CD4-positive, alpha-beta T cell (primary cell): ENCODE results near the gene DCP2. TPM values are rescaled to one million over a fixed set of nuclear protein-coding genes. Genes with fewer than 3 reads are reported as not detected.
A peak's percentile ranks its signal among the peaks of the same experiment; 100 is the strongest.

Source experiments
- ATAC-seq: fragments of 200-7000 bp; cut with Tn5 transposase; one replicate; pipeline ENCODE4 v1.10.0; 2022; ENCODE audit warnings: mild to moderate bottlenecking; ENCODE audit not compliant: poor library complexity
- CTCF ChIA-PET: fragments of 350-600 bp; sonication (Branson Sonifier 250); formaldehyde crosslinking; loops from one replicate; lab custom pipeline; 2021; ENCODE audit warnings: antibody characterized with exemption, inconsistent platforms; lab: Charles Lee
- POLR2A ChIA-PET: fragments of 350-600 bp; sonication (Branson Sonifier 250); formaldehyde crosslinking; loops from one replicate; lab custom pipeline; 2021; ENCODE audit warnings: antibody characterized with exemption, inconsistent platforms; lab: Charles Lee
- DNase-seq, 14 experiments: peaks; one replicate each; pipeline ENCODE4 v3.0.0-alpha.2; 2013 to 2020; ENCODE audit warnings: mixed read lengths in 2 of 14
- H3K27ac ChIP-seq, 2 donors: one replicate each; pipeline versions ENCODE4 v1.5.1 to v1.7.0; 2013; ENCODE audit warnings: low read length in 2 of 2, low read depth in 1 of 2, mild to moderate bottlenecking in 1 of 2
- H3K27me3 ChIP-seq, 2 experiments: 1 replicate in 1 of 2; 2 replicates in 1 of 2; pipeline versions ENCODE4 v1.6.1 to v1.7.0; 2013; ENCODE audit warnings: low read length in 2 of 2, control low read depth in 1 of 2, mild to moderate bottlenecking in 1 of 2, moderate library complexity in 1 of 2; ENCODE audit not compliant: insufficient read depth in 2 of 2, control insufficient read depth in 1 of 2
- H3K36me3 ChIP-seq: one replicate; pipeline ENCODE4 v1.6.1; 2013; ENCODE audit warnings: low read length, control low read depth; ENCODE audit not compliant: insufficient read depth
- H3K4me1 ChIP-seq: one replicate; pipeline ENCODE4 v1.6.1; 2013; ENCODE audit warnings: low read length, control low read depth; ENCODE audit not compliant: insufficient read depth
- H3K4me3 ChIP-seq: one replicate; pipeline ENCODE4 v1.5.1; 2013; ENCODE audit warnings: mild to moderate bottlenecking, low read length, moderate library complexity
- H3K9me3 ChIP-seq, 2 experiments: 1 replicate in 1 of 2; 2 replicates in 1 of 2; pipeline versions ENCODE4 v1.6.1 to v1.7.0; 2013; ENCODE audit warnings: low read length in 2 of 2, mild to moderate bottlenecking in 2 of 2, control low read depth in 1 of 2, moderate library complexity in 1 of 2; ENCODE audit not compliant: control insufficient read depth in 1 of 2, insufficient read depth in 1 of 2
- H3K27ac Mint-ChIP-seq: one replicate; pipeline ENCODE4 v1.8.0; 2020; ENCODE audit warnings: mixed read lengths
- H3K27me3 Mint-ChIP-seq: one replicate; pipeline ENCODE4 v1.8.0; 2021; ENCODE audit warnings: mixed read lengths
- H3K36me3 Mint-ChIP-seq: one replicate; pipeline ENCODE4 v1.8.0; 2021; ENCODE audit warnings: low read depth, mixed read lengths
- H3K4me1 Mint-ChIP-seq: one replicate; pipeline ENCODE4 v1.8.0; 2021; ENCODE audit warnings: low read depth, mixed read lengths
- H3K4me3 Mint-ChIP-seq: one replicate; pipeline ENCODE4 v1.8.0; 2020; ENCODE audit warnings: mild to moderate bottlenecking, mixed read lengths
- H3K9me3 Mint-ChIP-seq: one replicate; pipeline ENCODE4 v1.8.0; 2020; ENCODE audit warnings: mixed read lengths
- intact Hi-C, 2 experiments: fragments of 100-400 bp; cut with DNase I in 1 of 2; cut with micrococcal nuclease in 1 of 2; formaldehyde crosslinking; loops; one replicate each; pipeline versions ENCODE4 v1.15.1 to v1.9.0; 2023 to 2025; cut with DNase I, micrococcal nuclease
- total RNA-seq, 174 experiments: library from RNA in 2 of 174; stranded (reverse) in 2 of 174; gene quantifications; one replicate each; pipeline ENCODE4 v1.2.3 and lab custom pipeline; 2021 to 2026
- TF ChIP-seq, protein P1 (sequence below): fragments of 200-600 bp; IDR thresholded peaks from one replicate; pipeline ENCODE4 v1.8.0; 2022; ENCODE audit warnings: antibody characterized with exemption, mild to moderate bottlenecking

DCP2 gene
- total RNA-seq, 2 experiments from 2014 or later: 86.3 to 87.1 TPM

DNA sequence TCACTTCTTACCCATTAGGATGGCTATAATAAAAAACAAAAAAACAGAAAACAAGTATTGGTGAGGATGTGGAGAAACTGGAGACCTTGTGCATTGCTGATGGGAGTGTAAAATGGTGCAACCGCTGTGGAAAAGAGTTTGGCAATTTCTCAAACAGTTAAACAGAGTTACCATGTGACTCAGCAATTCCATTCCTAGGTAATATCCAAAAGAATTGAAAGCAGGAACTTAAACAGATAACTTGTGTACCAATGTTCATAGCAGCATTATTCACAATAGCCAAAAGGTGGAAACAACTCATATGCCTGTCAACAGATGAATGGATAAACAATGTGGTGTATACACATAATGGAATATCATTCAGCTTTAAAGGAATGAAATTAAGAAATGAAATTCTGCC lies 28.9 kb downstream of the DCP2 start:
- no peak overlapping the region for H3K4me3 ChIP-seq
- ATAC-seq: no peak
- H3K27me3 ChIP-seq: no peaks in the 10 kb centered on the region
- Mint-ChIP-seq H3K27ac (no peak overlapping the region), H3K4me3 (no peak overlapping the region), H3K4me1 (peaks cover 21% of the 10 kb centered on the region), H3K9me3 (no peaks in the 10 kb centered on the region), H3K36me3 (peaks cover 89% of the 10 kb centered on the region), H3K27me3 (no peaks in the 10 kb centered on the region)
- ChIA-PET CTCF (interaction anchor here (2.1 kb wide), 1 partner anchor 9 kb away, joined by 9 read pairs; no protein-coding TSS in a partner anchor), POLR2A (no interaction called here)
- no peak overlapping the region for H3K27ac ChIP-seq
- TF ChIP-seq, protein P1, sequence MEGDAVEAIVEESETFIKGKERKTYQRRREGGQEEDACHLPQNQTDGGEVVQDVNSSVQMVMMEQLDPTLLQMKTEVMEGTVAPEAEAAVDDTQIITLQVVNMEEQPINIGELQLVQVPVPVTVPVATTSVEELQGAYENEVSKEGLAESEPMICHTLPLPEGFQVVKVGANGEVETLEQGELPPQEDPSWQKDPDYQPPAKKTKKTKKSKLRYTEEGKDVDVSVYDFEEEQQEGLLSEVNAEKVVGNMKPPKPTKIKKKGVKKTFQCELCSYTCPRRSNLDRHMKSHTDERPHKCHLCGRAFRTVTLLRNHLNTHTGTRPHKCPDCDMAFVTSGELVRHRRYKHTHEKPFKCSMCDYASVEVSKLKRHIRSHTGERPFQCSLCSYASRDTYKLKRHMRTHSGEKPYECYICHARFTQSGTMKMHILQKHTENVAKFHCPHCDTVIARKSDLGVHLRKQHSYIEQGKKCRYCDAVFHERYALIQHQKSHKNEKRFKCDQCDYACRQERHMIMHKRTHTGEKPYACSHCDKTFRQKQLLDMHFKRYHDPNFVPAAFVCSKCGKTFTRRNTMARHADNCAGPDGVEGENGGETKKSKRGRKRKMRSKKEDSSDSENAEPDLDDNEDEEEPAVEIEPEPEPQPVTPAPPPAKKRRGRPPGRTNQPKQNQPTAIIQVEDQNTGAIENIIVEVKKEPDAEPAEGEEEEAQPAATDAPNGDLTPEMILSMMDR: no peak
- no peak for DNase-seq
- H3K36me3 ChIP-seq: peaks cover 80% of the 10 kb centered on the region
- intact Hi-C loops: no loop called here
- H3K4me1 ChIP-seq: no peaks in the 10 kb centered on the region
- no peaks in the 10 kb centered on the region for H3K9me3 ChIP-seq

DNA sequence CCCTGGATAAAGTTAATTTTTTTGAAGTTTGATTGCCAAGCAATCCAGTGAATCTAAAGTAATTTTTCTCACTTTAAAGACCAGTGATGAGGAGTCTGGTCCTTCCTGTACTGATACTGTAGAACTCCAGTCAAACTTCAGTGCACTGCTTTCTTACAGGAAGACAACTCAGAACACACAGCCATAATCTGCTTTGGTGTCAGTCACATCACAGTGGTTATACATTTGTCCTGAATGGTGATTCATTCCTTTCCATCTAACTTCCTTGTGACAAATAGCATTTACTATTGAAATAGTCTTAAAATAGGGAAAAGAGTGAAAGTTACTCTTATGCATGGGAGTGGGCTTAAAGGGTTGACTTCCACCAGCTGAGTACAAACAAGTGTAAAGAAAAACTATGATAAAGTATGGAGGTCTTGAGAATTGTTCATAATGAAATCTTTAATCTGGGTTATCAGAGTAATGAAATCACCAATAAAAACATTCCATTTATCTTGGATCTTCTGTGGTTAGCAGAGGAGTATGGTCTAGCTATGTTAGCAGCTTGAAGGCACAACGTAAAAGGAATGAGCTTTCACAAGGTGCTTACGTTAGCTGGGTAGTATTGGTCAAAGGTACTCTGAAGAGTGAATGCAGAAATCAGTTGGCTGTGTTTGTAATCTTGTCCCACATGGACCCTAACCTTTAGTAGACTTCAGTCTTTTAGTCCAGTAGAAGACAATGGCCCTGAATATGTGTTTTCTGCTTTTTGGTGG lies 41.5 kb downstream of the DCP2 start:
- no peak overlapping the region for H3K4me3 ChIP-seq
- Mint-ChIP-seq H3K4me3 (peak overlapping the region; percentile 13), H3K36me3 (peaks cover 81% of the 10 kb centered on the region), H3K4me1 (peaks cover 88% of the 10 kb centered on the region), H3K27ac (peak overlapping the region; percentile 87), H3K27me3 (no peaks in the 10 kb centered on the region), H3K9me3 (no peaks in the 10 kb centered on the region)
- DNase-seq: no peak
- POLR2A ChIA-PET: interaction anchor here (1.4 kb wide), 1 partner anchor 42 kb away, joined by 5 read pairs; the partner anchor contains the start of gene DCP2
- intact Hi-C loops: no loop called here
- H3K9me3 ChIP-seq: no peaks in the 10 kb centered on the region
- no peaks in the 10 kb centered on the region for H3K27me3 ChIP-seq
- peaks cover 11% of the 10 kb centered on the region for H3K4me1 ChIP-seq
- H3K36me3 ChIP-seq: peaks cover 21% of the 10 kb centered on the region
- CTCF ChIA-PET: interaction anchor here (1.0 to 1.8 kb wide), 2 partner anchors 10 to 22 kb away, joined by 3 to 10 read pairs; no protein-coding TSS in a partner anchor
- no peak for ATAC-seq
- TF ChIP-seq, protein P1: no peak
- peak overlapping the region in 1 of 2 donors; percentile 4 for H3K27ac ChIP-seq

DNA sequence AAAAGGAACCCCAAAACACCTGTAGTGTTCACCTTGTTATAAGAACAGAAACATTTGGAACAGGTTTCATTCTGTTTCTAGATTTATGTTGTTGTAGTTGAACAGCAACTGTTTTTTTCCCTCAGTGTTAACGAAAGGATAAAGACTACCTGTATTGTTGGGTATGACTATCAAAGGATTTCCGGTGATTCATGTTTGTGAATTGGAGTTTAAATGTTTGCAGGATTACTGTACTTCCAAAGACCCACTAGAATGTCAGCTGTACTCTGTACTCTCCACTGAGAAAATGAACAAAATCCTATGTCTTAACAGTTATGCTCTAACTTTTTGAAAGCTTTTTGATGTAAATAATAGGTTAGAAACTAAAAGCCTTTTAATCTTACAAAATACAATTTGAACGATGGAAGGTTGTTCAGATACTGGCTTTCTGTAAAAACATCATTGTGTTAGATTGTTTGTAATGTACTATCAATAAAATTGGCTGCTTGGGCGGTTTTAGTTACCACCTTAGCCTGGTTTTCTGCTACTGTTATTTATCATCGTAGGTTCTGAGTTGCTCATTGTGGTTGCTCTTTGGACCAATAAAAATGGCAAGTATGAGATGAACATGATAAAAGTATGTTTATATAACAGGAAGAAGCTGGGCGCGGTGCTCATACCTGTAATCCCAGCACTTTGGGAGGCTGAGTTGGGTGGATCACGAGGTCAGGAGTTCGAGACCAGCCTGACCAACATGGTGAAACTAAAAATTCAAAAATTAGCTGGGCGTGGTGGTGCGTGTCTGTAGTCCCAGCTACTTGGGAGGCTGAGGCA lies 44.1 kb downstream of the DCP2 start:
- Histone ChIP-seq H3K27ac (peak overlapping the region in 1 of 2 donors; percentile 71), H3K4me3 (no peak overlapping the region), H3K9me3 (no peaks in the 10 kb centered on the region), H3K4me1 (peaks cover 20% of the 10 kb centered on the region), H3K36me3 (peaks cover 12% of the 10 kb centered on the region), H3K27me3 (no peaks in the 10 kb centered on the region)
- H3K27ac Mint-ChIP-seq: peak overlapping the region; percentile 87
- H3K9me3 Mint-ChIP-seq: no peaks in the 10 kb centered on the region
- ChIA-PET POLR2A (interaction anchor here (0.9 to 1.8 kb wide), 5 partner anchors 20 to 455 kb away, joined by 3 to 10 read pairs (median 3); partner anchors contain the start of gene DCP2), CTCF (interaction anchor here (1.0 kb wide), 1 partner anchor 25 kb away, joined by 3 read pairs; no protein-coding TSS in a partner anchor)
- peaks cover 83% of the 10 kb centered on the region for H3K4me1 Mint-ChIP-seq
- peak; percentile 26 for ATAC-seq
- H3K4me3 Mint-ChIP-seq: peak overlapping the region; percentile 42
- H3K36me3 Mint-ChIP-seq: peaks cover 69% of the 10 kb centered on the region
- peak in 7 of 14 experiments; percentile 5 to 60 (median 13) for DNase-seq
- intact Hi-C loops: loop anchor here in 1 of 2 experiments (5.0 to 10.0 kb wide), 3 partner anchors 42 to 494 kb away; partner anchors contain the start of gene YTHDC2
- TF ChIP-seq, protein P1: no peak
- no peaks in the 10 kb centered on the region for H3K27me3 Mint-ChIP-seq
